NCI-H345 (cell line): ENCODE data around the gene HUNK.
"Not testable (repeated sequence)": the region's sequence is repeated elsewhere in the genome, so short reads cannot be mapped to it uniquely, and the experiment has no call there.

Experiments used
- DNase-seq: peaks from one replicate; lab custom pipeline; 2025; lab: John Stamatoyannopoulos, UW

The HUNK gene

GRCh38 chr21:31921079-31921478, 48.3 kb downstream of the HUNK start:
- DNase-seq: no peak

GRCh38 chr21:31922881-31923280, 50.1 kb downstream of the HUNK start:
- no peak for DNase-seq

GRCh38 chr21:31923756-31924155, 50.9 kb downstream of the HUNK start:
- DNase-seq: no peak

- no peak for DNase-seq
Measured at GRCh38 chr21:31924548-31924947, 51.7 kb downstream of the HUNK start.

GRCh38 chr21:31926498-31926897, 53.7 kb downstream of the HUNK start:
- no peak for DNase-seq

- no peak for DNase-seq
Measured at GRCh38 chr21:31927689-31928353, 55.0 kb downstream of the HUNK start.

GRCh38 chr21:31928656-31929055, 55.8 kb downstream of the HUNK start:
- no peak for DNase-seq

GRCh38 chr21:31929548-31929947, 56.7 kb downstream of the HUNK start:
- no peak for DNase-seq

- no peak for DNase-seq
Measured at GRCh38 chr21:31930001-31930400, 57.2 kb downstream of the HUNK start.

GRCh38 chr21:31931644-31932469, 59.0 kb downstream of the HUNK start:
- DNase-seq: no peak

- DNase-seq: no peak
Measured at GRCh38 chr21:31932470-31932764, 59.6 kb downstream of the HUNK start.

- DNase-seq: no peak
Measured at GRCh38 chr21:31937303-31937702, 64.5 kb downstream of the HUNK start.

GRCh38 chr21:31938330-31939301, 65.8 kb downstream of the HUNK start:
- no peak for DNase-seq

GRCh38 chr21:31941694-31942093, 68.9 kb downstream of the HUNK start:
- DNase-seq: no peak

GRCh38 chr21:31943561-31943960, 70.7 kb downstream of the HUNK start:
- DNase-seq: no peak

- DNase-seq: no peak
Measured at GRCh38 chr21:31945141-31945540, 72.3 kb downstream of the HUNK start.

GRCh38 chr21:31945546-31945945, 72.7 kb downstream of the HUNK start:
- DNase-seq: no peak

GRCh38 chr21:31946231-31946630, 73.4 kb downstream of the HUNK start:
- no peak for DNase-seq

GRCh38 chr21:31946876-31947550, 74.2 kb downstream of the HUNK start:
- not testable (repeated sequence) for DNase-seq

GRCh38 chr21:31948676-31949075, 75.9 kb downstream of the HUNK start:
- DNase-seq: no peak

- DNase-seq: no peak
Measured at GRCh38 chr21:31952828-31953227, 80.0 kb downstream of the HUNK start.

- no peak for DNase-seq
Measured at GRCh38 chr21:31957631-31958030, 84.8 kb downstream of the HUNK start.
